Measurements from ENCODE around the gene SLC25A19. TPM values are rescaled to one million over a fixed set of nuclear protein-coding genes. Genes with fewer than 3 reads are reported as not detected.

The SLC25A19 gene
- total and polyA plus RNA-seq, 10 of the 15 experiments (the other 5 are each of a cell fraction or from before 2014, with no cell fraction given) = 32.9 to 91.6 (median 53.7) TPM

DNA sequence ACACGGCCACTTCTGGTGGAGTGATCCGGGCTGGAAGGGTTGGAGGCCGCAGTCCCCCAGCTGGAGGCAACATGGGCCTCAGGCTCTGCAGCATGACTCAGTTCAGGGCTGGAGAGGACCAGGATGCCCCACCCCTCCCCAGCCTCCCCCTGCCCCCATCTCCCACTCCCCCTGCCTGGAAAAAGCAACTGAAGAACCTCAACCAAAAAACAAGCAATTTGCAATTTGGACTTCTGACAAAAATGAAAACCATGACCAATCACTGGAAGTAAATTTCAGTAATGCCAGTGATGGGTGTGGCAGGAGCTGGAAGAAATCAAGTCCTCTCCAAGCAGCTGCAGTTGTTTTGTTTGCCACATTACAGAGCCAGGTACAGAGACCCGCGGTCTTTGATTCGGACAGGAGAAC is 11.6 kb downstream of the SLC25A19 start:
- no peak for ATAC-seq
- H3K4me3 ChIP-seq = no peak overlapping the region
- H3K9ac ChIP-seq (ENCODE audit: control insufficient read depth, insufficient read depth, low read length) = no peak overlapping the region
- no peak overlapping the region for H2AFZ ChIP-seq (ENCODE audit: control insufficient read depth, low read depth, low read length)
- no peaks in the 10 kb centered on the region for H3K9me3 ChIP-seq (replicated peaks; ENCODE audit: control insufficient read depth, insufficient read depth, low read length)
- ChIA-PET SMC1A (ENCODE audit: uncharacterized antibody, unreplicated experiment) (interaction anchor here (0.8 kb wide), 1 partner anchor 75 kb away, joined by 3 read pairs; no protein-coding TSS in a partner anchor), POLR2A (interaction anchor here (1.1 kb wide), 1 partner anchor 9 kb away, joined by 3 read pairs; no protein-coding TSS in a partner anchor), CTCF (interaction anchor here (1.6 kb wide), 1 partner anchor 324 kb away, joined by 3 read pairs; no protein-coding TSS in a partner anchor), RAD21 (ENCODE audit: unreplicated experiment) (interaction anchor here (1.1 kb wide), 1 partner anchor 12 kb away, joined by 3 read pairs; the partner anchor contains the start of gene SLC25A19)
- H3K36me3 ChIP-seq (ENCODE audit: control insufficient read depth in 2 of 2, insufficient read depth in 2 of 2, low read length in 1 of 2) = peaks cover 15 to 18% of the 10 kb centered on the region in 2 experiments; a peak in 3 of 4 replicates
- 92% methylated on average over 6 of the region's 6 CpGs for WGBS (ENCODE audit: insufficient coverage, insufficient replicate concordance, low lambda C conversion rate, missing lambda C conversion rate)
- BruUV-seq (replicated peaks) = no TSS peak
- H3K27me3 ChIP-seq (replicated peaks in 1 of 2; ENCODE audit: control insufficient read depth in 2 of 2, insufficient read depth in 2 of 2, low read length in 1 of 2) = no peaks in the 10 kb centered on the region
- no peak for FAIRE-seq
- in situ Hi-C loops (cut with MboI) = no loop called here
- no peak for TF ChIP-seq POLR2AphosphoS2 (IDR thresholded peaks at IDR 0.05; ENCODE audit: low read depth, low read length)
- no peak for TF ChIP-seq PML (IDR thresholded peaks at IDR 0.05; ENCODE audit: low read length)
- no peak for TF ChIP-seq PAX8 (IDR thresholded peaks at IDR 0.05)
- TF ChIP-seq EED (IDR thresholded peaks at IDR 0.05; ENCODE audit: low read depth) = no peak
- no peak for TF ChIP-seq NFYB (IDR thresholded peaks at IDR 0.05; ENCODE audit: insufficient read depth, low read depth, low read length)
- no peak for TF ChIP-seq CBFB (IDR thresholded peaks at IDR 0.05; ENCODE audit: low read depth)
- TF ChIP-seq, protein P1, sequence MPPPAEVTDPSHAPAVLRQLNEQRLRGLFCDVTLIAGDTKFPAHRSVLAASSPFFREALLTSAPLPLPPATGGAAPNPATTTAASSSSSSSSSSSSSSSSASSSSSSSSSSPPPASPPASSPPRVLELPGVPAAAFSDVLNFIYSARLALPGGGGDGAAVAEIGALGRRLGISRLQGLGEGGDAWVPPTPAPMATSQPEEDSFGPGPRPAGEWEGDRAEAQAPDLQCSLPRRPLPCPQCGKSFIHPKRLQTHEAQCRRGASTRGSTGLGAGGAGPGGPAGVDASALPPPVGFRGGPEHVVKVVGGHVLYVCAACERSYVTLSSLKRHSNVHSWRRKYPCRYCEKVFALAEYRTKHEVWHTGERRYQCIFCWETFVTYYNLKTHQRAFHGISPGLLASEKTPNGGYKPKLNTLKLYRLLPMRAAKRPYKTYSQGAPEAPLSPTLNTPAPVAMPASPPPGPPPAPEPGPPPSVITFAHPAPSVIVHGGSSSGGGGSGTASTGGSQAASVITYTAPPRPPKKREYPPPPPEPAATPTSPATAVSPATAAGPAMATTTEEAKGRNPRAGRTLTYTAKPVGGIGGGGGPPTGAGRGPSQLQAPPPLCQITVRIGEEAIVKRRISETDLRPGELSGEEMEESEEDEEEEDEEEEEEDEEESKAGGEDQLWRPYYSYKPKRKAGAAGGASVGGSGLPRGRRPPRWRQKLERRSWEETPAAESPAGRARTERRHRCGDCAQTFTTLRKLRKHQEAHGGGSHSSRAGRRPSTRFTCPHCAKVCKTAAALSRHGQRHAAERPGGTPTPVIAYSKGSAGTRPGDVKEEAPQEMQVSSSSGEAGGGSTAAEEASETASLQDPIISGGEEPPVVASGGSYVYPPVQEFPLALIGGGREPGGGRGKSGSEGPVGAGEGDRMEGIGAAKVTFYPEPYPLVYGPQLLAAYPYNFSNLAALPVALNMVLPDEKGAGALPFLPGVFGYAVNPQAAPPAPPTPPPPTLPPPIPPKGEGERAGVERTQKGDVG (CRISPR knock-in tag; IDR thresholded peaks at IDR 0.05) = no peak
- TF ChIP-seq IRF4 (IDR thresholded peaks at IDR 0.05; ENCODE audit: low read depth, low read length) = no peak
- TF ChIP-seq, protein P2, sequence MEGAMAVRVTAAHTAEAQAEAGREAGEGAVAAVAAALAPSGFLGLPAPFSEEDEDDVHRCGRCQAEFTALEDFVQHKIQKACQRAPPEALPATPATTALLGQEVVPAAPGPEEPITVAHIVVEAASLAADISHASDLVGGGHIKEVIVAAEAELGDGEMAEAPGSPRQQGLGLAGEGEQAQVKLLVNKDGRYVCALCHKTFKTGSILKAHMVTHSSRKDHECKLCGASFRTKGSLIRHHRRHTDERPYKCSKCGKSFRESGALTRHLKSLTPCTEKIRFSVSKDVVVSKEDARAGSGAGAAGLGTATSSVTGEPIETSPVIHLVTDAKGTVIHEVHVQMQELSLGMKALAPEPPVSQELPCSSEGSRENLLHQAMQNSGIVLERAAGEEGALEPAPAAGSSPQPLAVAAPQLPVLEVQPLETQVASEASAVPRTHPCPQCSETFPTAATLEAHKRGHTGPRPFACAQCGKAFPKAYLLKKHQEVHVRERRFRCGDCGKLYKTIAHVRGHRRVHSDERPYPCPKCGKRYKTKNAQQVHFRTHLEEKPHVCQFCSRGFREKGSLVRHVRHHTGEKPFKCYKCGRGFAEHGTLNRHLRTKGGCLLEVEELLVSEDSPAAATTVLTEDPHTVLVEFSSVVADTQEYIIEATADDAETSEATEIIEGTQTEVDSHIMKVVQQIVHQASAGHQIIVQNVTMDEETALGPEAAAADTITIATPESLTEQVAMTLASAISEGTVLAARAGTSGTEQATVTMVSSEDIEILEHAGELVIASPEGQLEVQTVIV (IDR thresholded peaks at IDR 0.05; ENCODE audit: borderline replicate concordance, partially characterized antibody) = no peak
- TF ChIP-seq, protein P3, sequence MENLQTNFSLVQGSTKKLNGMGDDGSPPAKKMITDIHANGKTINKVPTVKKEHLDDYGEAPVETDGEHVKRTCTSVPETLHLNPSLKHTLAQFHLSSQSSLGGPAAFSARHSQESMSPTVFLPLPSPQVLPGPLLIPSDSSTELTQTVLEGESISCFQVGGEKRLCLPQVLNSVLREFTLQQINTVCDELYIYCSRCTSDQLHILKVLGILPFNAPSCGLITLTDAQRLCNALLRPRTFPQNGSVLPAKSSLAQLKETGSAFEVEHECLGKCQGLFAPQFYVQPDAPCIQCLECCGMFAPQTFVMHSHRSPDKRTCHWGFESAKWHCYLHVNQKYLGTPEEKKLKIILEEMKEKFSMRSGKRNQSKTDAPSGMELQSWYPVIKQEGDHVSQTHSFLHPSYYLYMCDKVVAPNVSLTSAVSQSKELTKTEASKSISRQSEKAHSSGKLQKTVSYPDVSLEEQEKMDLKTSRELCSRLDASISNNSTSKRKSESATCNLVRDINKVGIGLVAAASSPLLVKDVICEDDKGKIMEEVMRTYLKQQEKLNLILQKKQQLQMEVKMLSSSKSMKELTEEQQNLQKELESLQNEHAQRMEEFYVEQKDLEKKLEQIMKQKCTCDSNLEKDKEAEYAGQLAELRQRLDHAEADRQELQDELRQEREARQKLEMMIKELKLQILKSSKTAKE (IDR thresholded peaks at IDR 0.05; ENCODE audit: low read depth, poor library complexity, severe bottlenecking) = no peak
- H3K4me2 ChIP-seq (ENCODE audit: control insufficient read depth, insufficient read depth) = no peak overlapping the region
- no peak for DNase-seq (ENCODE audit: low read depth, low spot score)
- H3K4me1 ChIP-seq (ENCODE audit: control insufficient read depth, insufficient read depth, low read length) = peaks cover 7% of the 10 kb centered on the region
- intact Hi-C loops (cut with micrococcal nuclease; ENCODE audit: unreplicated experiment) = no loop called here
- H4K20me1 ChIP-seq (ENCODE audit: control insufficient read depth, insufficient read depth) = no peaks in the 10 kb centered on the region
- H3K79me2 ChIP-seq (ENCODE audit: control insufficient read depth, insufficient read depth, low read length) = peaks cover 3% of the 10 kb centered on the region
- no peak overlapping the region for H3K27ac ChIP-seq (ENCODE audit: control insufficient read depth, insufficient read depth)

All from GM12878 (cell line).